Measurements from ENCODE around the gene ADPRH. TPM values are rescaled to one million over a fixed set of nuclear protein-coding genes. Genes with fewer than 3 reads are reported as not detected.

ADPRH gene
- total RNA-seq, 1 experiment from 2014 or later = 3.6 TPM

DNA sequence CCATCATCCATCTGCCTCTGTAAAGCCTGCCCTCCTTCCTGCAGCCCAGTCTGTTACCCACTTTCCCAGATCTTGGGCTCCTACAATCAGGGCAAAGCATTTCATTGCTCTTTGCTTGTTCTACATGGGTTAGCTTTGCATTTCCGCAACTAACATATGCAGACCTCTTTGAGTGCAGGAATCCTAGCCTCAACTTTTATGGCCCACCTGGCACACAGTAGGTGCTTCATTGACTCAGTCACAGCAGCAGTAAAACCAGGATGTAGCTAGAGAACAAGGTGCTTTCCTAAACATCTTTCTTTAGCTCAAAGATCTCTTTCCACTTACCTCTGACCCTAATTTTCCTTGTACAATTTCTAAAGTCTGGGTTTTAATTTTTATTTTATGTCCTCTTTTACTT is 23.4 kb upstream of the ADPRH start:
- Mint-ChIP-seq H3K9me3 (no peaks in the 10 kb centered on the region), H3K4me1 (peaks cover 16% of the 10 kb centered on the region; the same call in 1 of the 2 replicates), H3K27ac (no peak overlapping the region), H3K36me3 (no peaks in the 10 kb centered on the region), H3K4me3 (no peak overlapping the region), H3K27me3 (ENCODE audit: low read depth) (no peaks in the 10 kb centered on the region; the same call in 1 of the 2 replicates)
- POLR2A ChIA-PET = no interaction called here
- CTCF ChIA-PET = no interaction called here
- ATAC-seq (no peak), DNase-seq (ENCODE audit: low spot score) (no peak)
- TF ChIP-seq ZNF396 (CRISPR knock-in tag; IDR thresholded peaks at IDR 0.05; ENCODE audit: borderline replicate concordance) = no peak
- TF ChIP-seq, protein P1, sequence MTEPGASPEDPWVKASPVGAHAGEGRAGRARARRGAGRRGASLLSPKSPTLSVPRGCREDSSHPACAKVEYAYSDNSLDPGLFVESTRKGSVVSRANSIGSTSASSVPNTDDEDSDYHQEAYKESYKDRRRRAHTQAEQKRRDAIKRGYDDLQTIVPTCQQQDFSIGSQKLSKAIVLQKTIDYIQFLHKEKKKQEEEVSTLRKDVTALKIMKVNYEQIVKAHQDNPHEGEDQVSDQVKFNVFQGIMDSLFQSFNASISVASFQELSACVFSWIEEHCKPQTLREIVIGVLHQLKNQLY (CRISPR knock-in tag; IDR thresholded peaks at IDR 0.05) = no peak
- TF ChIP-seq, protein P2, sequence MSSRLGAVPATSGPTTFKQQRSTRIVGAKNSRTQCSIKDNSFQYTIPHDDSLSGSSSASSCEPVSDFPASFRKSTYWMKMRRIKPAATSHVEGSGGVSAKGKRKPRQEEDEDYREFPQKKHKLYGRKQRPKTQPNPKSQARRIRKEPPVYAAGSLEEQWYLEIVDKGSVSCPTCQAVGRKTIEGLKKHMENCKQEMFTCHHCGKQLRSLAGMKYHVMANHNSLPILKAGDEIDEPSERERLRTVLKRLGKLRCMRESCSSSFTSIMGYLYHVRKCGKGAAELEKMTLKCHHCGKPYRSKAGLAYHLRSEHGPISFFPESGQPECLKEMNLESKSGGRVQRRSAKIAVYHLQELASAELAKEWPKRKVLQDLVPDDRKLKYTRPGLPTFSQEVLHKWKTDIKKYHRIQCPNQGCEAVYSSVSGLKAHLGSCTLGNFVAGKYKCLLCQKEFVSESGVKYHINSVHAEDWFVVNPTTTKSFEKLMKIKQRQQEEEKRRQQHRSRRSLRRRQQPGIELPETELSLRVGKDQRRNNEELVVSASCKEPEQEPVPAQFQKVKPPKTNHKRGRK (CRISPR knock-in tag; IDR thresholded peaks at IDR 0.05; ENCODE audit: borderline replicate concordance) = no peak
- TF ChIP-seq NFATC4 (CRISPR knock-in tag; IDR thresholded peaks at IDR 0.05) = no peak
- no peak for TF ChIP-seq PRRX2 (CRISPR knock-in tag; IDR thresholded peaks at IDR 0.05)
- no peak for TF ChIP-seq KAT7 (CRISPR knock-in tag; IDR thresholded peaks at IDR 0.05; ENCODE audit: borderline replicate concordance)
- TF ChIP-seq RELA (CRISPR knock-in tag; IDR thresholded peaks at IDR 0.05; ENCODE audit: borderline replicate concordance) = no peak
- no peak for TF ChIP-seq NR1H2 (CRISPR knock-in tag; IDR thresholded peaks at IDR 0.05)
- TF ChIP-seq, protein P3, sequence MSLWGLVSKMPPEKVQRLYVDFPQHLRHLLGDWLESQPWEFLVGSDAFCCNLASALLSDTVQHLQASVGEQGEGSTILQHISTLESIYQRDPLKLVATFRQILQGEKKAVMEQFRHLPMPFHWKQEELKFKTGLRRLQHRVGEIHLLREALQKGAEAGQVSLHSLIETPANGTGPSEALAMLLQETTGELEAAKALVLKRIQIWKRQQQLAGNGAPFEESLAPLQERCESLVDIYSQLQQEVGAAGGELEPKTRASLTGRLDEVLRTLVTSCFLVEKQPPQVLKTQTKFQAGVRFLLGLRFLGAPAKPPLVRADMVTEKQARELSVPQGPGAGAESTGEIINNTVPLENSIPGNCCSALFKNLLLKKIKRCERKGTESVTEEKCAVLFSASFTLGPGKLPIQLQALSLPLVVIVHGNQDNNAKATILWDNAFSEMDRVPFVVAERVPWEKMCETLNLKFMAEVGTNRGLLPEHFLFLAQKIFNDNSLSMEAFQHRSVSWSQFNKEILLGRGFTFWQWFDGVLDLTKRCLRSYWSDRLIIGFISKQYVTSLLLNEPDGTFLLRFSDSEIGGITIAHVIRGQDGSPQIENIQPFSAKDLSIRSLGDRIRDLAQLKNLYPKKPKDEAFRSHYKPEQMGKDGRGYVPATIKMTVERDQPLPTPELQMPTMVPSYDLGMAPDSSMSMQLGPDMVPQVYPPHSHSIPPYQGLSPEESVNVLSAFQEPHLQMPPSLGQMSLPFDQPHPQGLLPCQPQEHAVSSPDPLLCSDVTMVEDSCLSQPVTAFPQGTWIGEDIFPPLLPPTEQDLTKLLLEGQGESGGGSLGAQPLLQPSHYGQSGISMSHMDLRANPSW (CRISPR knock-in tag; conservative IDR thresholded peaks at IDR 0.05; ENCODE audit: low read depth) = no peak
- TF ChIP-seq, protein P4, sequence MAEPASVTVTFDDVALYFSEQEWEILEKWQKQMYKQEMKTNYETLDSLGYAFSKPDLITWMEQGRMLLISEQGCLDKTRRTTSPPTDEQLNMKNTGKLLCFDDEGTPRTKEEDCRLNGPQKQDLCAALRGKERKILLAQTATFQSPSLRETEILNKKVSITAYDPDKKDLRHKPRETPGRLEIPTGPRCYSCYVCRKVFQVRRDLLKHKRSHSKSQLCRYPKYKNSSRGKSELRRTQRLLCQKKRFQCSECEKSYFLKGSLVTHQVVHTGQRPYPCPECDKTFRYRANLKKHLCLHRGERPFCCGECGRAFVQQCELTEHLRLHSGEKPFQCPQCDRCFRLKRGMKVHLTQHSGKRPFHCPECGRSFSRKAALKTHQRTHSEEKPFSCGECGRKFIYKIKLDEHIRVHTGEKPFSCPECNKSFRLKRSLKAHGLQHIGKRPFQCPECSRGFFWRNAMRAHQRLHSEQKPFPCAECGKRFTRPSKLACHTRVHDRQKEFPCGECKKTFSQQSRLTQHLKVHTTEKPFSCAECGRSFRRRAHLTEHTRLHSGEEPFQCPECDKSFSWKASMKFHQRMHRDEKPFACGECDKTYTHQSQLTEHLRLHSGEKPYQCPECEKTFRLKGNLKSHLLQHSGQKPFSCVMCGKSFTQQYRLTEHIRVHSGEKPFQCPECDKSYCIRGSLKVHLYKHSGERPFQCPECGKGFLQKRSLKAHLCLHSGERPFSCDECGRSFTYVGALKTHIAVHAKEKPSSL (CRISPR knock-in tag; conservative IDR thresholded peaks at IDR 0.05) = no peak
- TF ChIP-seq ZNF219 (CRISPR knock-in tag; IDR thresholded peaks at IDR 0.05; ENCODE audit: borderline replicate concordance) = no peak
- TF ChIP-seq, protein P5, sequence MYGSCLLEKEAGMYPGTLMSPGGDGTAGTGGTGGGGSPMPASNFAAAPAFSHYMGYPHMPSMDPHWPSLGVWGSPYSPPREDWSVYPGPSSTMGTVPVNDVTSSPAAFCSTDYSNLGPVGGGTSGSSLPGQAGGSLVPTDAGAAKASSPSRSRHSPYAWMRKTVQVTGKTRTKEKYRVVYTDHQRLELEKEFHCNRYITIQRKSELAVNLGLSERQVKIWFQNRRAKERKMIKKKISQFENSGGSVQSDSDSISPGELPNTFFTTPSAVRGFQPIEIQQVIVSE (CRISPR knock-in tag; IDR thresholded peaks at IDR 0.05; ENCODE audit: borderline replicate concordance) = no peak

DNA sequence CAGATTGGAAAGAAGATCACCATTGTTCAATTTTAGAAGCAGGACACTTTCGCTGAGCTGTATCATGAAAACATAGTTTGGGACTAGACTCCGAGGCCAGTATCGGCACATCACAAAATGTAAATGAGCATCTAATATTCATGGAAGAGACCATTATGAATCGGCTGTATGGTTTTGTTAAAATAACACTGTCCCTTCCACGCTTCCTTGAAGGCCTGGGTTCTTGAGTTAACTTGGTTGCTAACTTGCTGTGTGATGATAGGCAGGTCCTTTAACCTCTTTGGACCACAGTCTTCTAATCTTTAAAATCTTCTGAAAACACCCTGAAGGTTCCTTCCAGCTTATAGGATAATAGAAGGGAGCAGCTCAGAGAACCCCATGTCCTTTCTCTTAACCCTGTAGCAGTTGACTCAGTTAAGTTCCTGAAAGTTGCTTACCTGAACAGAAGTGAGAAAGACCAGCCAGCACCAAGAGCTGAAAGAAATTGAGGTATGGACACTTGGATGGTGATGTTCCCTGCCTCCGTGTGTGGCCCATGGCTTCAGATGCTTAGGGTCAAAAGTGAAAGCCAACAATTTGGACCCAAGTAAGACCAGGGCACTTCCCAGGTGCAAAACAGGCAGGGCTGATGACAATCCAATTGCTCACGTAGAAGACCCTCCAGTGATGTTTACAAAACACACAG is 22.0 kb upstream of the ADPRH start:
- Mint-ChIP-seq H3K27ac (no peak overlapping the region), H3K4me1 (peaks cover 9% of the 10 kb centered on the region; the same call in 1 of the 2 replicates), H3K9me3 (no peaks in the 10 kb centered on the region), H3K4me3 (no peak overlapping the region), H3K36me3 (no peaks in the 10 kb centered on the region), H3K27me3 (ENCODE audit: low read depth) (no peaks in the 10 kb centered on the region; the same call in 1 of the 2 replicates)
- CTCF ChIA-PET = no interaction called here
- no peak for DNase-seq (ENCODE audit: low spot score)
- ATAC-seq = no peak
- POLR2A ChIA-PET = no interaction called here
- TF ChIP-seq, protein P6, sequence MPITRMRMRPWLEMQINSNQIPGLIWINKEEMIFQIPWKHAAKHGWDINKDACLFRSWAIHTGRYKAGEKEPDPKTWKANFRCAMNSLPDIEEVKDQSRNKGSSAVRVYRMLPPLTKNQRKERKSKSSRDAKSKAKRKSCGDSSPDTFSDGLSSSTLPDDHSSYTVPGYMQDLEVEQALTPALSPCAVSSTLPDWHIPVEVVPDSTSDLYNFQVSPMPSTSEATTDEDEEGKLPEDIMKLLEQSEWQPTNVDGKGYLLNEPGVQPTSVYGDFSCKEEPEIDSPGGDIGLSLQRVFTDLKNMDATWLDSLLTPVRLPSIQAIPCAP (CRISPR knock-in tag; IDR thresholded peaks at IDR 0.05) = no peak
- TF ChIP-seq, protein P1 (CRISPR knock-in tag; IDR thresholded peaks at IDR 0.05) = no peak
- no peak for TF ChIP-seq NR2C2 (CRISPR knock-in tag; IDR thresholded peaks at IDR 0.05)
- TF ChIP-seq ZNF396 (CRISPR knock-in tag; IDR thresholded peaks at IDR 0.05; ENCODE audit: borderline replicate concordance) = no peak
- TF ChIP-seq, protein P7, sequence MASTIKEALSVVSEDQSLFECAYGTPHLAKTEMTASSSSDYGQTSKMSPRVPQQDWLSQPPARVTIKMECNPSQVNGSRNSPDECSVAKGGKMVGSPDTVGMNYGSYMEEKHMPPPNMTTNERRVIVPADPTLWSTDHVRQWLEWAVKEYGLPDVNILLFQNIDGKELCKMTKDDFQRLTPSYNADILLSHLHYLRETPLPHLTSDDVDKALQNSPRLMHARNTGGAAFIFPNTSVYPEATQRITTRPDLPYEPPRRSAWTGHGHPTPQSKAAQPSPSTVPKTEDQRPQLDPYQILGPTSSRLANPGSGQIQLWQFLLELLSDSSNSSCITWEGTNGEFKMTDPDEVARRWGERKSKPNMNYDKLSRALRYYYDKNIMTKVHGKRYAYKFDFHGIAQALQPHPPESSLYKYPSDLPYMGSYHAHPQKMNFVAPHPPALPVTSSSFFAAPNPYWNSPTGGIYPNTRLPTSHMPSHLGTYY (CRISPR knock-in tag; IDR thresholded peaks at IDR 0.05) = no peak
- TF ChIP-seq SMAD4 (CRISPR knock-in tag; IDR thresholded peaks at IDR 0.05) = no peak
- TF ChIP-seq TEAD4 (CRISPR knock-in tag; IDR thresholded peaks at IDR 0.05) = no peak
- TF ChIP-seq, protein P8, sequence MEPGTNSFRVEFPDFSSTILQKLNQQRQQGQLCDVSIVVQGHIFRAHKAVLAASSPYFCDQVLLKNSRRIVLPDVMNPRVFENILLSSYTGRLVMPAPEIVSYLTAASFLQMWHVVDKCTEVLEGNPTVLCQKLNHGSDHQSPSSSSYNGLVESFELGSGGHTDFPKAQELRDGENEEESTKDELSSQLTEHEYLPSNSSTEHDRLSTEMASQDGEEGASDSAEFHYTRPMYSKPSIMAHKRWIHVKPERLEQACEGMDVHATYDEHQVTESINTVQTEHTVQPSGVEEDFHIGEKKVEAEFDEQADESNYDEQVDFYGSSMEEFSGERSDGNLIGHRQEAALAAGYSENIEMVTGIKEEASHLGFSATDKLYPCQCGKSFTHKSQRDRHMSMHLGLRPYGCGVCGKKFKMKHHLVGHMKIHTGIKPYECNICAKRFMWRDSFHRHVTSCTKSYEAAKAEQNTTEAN (CRISPR knock-in tag; IDR thresholded peaks at IDR 0.05) = no peak
- TF ChIP-seq, protein P9, sequence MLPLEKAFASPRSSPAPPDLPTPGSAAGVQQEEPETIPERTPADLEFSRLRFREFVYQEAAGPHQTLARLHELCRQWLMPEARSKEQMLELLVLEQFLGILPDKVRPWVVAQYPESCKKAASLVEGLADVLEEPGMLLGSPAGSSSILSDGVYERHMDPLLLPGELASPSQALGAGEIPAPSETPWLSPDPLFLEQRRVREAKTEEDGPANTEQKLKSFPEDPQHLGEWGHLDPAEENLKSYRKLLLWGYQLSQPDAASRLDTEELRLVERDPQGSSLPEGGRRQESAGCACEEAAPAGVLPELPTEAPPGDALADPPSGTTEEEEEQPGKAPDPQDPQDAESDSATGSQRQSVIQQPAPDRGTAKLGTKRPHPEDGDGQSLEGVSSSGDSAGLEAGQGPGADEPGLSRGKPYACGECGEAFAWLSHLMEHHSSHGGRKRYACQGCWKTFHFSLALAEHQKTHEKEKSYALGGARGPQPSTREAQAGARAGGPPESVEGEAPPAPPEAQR (CRISPR knock-in tag; IDR thresholded peaks at IDR 0.05) = no peak
- no peak for TF ChIP-seq FOXK1 (CRISPR knock-in tag; IDR thresholded peaks at IDR 0.05)
